ENCODE measurements around the gene ALPL.

The ALPL gene

DNA sequence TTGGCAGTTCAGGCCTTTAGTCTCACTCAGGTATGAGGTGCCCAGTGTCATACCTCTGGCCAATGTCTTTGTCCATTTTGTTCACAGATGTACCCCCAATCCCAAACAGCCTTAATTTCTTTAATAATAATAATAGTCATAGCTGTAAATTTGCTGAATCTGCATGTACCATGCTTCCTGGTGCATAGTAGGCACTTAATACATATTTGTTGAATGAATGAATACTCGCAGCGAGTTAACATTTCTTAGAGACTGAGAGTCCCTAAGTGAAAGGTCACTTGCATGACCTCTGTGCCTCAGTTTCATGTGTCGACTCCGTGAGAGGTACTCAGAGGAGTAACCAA is 12.5 kb downstream of the ALPL start:
- DNase-seq (ENCODE audit: extremely low spot score) = no peak
- ChIA-PET CTCF (interaction anchor here (1.4 kb wide), 1 partner anchor 22 kb away, joined by 3 read pairs; no protein-coding TSS in a partner anchor), POLR2A (no interaction called here)
- TF ChIP-seq CTCF (IDR thresholded peaks at IDR 0.05; ENCODE audit: control extremely low read depth, extremely low read depth, low read depth, missing control alignments) = no peak

GRCh38 chr1:21522525-21523038 is 13.4 kb downstream of the ALPL start:
- ChIA-PET CTCF (interaction anchor here (1.0 to 2.6 kb wide), 3 partner anchors 15 to 1209 kb away, joined by 3 to 6 read pairs (median 5); no protein-coding TSS in a partner anchor), POLR2A (no interaction called here)
- DNase-seq (ENCODE audit: extremely low spot score) = no peak
- TF ChIP-seq CTCF (IDR thresholded peaks at IDR 0.05; ENCODE audit: control extremely low read depth, extremely low read depth, low read depth, missing control alignments) = no peak

DNA sequence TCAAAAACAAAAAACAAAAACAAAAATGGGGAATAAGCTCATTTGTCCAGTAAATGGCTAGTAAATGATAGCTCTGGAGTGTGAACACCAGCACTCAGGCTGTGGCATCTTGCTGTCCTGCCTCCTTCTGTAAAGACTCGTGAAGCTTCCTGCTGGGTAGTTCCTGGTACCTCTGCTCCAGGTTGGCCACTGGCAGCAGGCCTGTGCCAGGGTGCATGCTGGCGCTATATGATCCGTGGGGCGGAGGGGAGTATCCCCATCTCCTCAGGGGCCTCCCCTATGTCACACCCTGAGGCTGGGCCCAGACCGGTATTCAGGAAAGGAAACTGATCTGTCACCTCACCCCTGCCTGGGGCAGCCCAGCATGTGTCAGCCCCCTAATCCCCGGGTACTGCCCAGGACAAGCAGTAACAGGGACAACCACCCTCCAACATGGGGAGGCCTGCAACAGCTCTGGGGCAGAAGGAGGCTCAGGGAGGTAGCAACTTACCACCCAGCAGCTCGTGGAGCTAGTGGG is 14.1 kb downstream of the ALPL start:
- POLR2A ChIA-PET = interaction anchor here (0.6 kb wide), 1 partner anchor 145 kb away, joined by 3 read pairs; no protein-coding TSS in a partner anchor
- CTCF ChIA-PET = interaction anchor here (0.6 to 2.6 kb wide), 5 partner anchors 10 to 1209 kb away, joined by 3 to 6 read pairs (median 5); partner anchors contain the start of gene ALPL
- TF ChIP-seq CTCF (IDR thresholded peaks at IDR 0.05; ENCODE audit: control extremely low read depth, extremely low read depth, low read depth, missing control alignments) = no peak
- no peak for DNase-seq (ENCODE audit: extremely low spot score)

DNA sequence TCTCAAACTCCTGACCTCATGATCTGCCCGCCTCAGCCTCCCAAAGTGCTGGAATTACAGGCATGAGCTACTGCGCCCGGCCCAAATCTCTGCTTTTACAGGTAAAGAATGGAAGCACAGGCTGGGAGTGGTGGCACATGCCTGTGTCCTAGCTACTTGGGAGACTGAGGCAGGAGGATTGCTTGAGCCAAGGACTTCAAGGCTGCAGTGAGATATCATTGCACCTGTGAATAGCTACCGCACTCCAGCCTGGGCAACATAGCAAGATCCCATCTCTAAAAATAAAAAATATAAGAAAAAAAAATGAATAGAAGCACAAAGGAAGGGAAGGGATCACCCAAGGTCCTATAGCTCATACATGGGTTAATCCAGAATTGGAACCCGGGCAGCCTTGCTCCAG is 15.0 kb downstream of the ALPL start:
- DNase-seq (ENCODE audit: extremely low spot score) = no peak
- ChIA-PET CTCF (interaction anchor here (0.6 to 2.6 kb wide), 3 partner anchors 9 to 17 kb away, joined by 3 to 6 read pairs (median 6); partner anchors contain the start of gene ALPL), POLR2A (no interaction called here)
- TF ChIP-seq CTCF (IDR thresholded peaks at IDR 0.05; ENCODE audit: control extremely low read depth, extremely low read depth, low read depth, missing control alignments) = no peak

- POLR2A ChIA-PET = no interaction called here
- no peak for DNase-seq (ENCODE audit: extremely low spot score)
- CTCF ChIA-PET = interaction anchor here (1.4 to 2.6 kb wide), 2 partner anchors 15 to 17 kb away, joined by 6 read pairs; partner anchors contain the start of gene ALPL
- TF ChIP-seq CTCF (IDR thresholded peaks at IDR 0.05; ENCODE audit: control extremely low read depth, extremely low read depth, low read depth, missing control alignments) = no peak
Observed at GRCh38 chr1:21524686-21525339, 15.6 kb downstream of the ALPL start.

DNA sequence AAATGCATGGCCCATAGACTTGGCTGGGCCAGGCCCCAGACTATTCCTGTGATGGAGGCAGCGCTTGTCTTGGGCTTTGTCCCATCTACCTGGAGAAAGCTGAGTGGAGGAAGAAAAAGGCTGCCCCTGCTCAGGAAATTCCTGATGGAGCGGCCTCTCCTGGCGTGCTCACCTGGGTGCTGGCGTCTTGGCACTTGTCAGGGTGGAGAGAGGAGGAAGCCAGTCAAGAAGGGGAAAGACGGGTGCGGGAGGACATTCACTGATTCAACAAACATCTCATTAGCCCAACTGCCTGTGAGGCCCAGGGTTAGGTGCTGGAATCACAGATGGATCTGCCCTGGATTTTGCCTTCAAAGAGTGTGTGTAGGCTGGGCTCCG is 16.1 kb downstream of the ALPL start:
- no peak for DNase-seq (ENCODE audit: extremely low spot score)
- no peak for TF ChIP-seq CTCF (IDR thresholded peaks at IDR 0.05; ENCODE audit: control extremely low read depth, extremely low read depth, low read depth, missing control alignments)
- CTCF ChIA-PET = no interaction called here
- POLR2A ChIA-PET = no interaction called here

All from GM10248 (cell line).